Endodermal cell (in vitro differentiated cells): ENCODE results near the gene ZMIZ1. TPM values are rescaled to one million over a fixed set of nuclear protein-coding genes. Genes with fewer than 3 reads are reported as not detected.

Experiments used
- DNase-seq: peaks from one replicate; pipeline ENCODE4 v3.0.0-alpha.2; 2017
- H3K27ac ChIP-seq: 2 replicates; pipeline ENCODE4 v1.5.1; 2013; ENCODE audit warnings: mild to moderate bottlenecking, low read depth, low read length, moderate library complexity
- H3K27me3 ChIP-seq: 2 replicates; pipeline ENCODE4 v1.6.1; 2013; ENCODE audit warnings: mild to moderate bottlenecking, low read length, moderate library complexity; ENCODE audit not compliant: insufficient read depth, control insufficient read depth, poor library complexity, severe bottlenecking
- H3K36me3 ChIP-seq: 2 replicates; pipeline ENCODE4 v1.7.0; 2013; ENCODE audit warnings: mild to moderate bottlenecking, low read length, moderate library complexity; ENCODE audit not compliant: control insufficient read depth, insufficient read depth
- H3K4me1 ChIP-seq: one replicate; pipeline ENCODE4 v1.7.0; 2013; ENCODE audit warnings: low read length; ENCODE audit not compliant: control insufficient read depth, insufficient read depth
- H3K4me3 ChIP-seq: 2 replicates; pipeline ENCODE4 v1.5.1; 2013; ENCODE audit warnings: mild to moderate bottlenecking, low read length, moderate library complexity
- H3K9ac ChIP-seq: 2 replicates; pipeline ENCODE4 v1.6.1; 2013; ENCODE audit warnings: mild to moderate bottlenecking, low read length, moderate library complexity; ENCODE audit not compliant: poor library complexity, severe bottlenecking; ENCODE audit errors: extremely low read depth
- H3K9me3 ChIP-seq: 2 replicates; pipeline ENCODE4 v1.6.1; 2013; ENCODE audit warnings: mild to moderate bottlenecking, low read length, moderate library complexity; ENCODE audit not compliant: control insufficient read depth
- H3K27ac Mint-ChIP-seq: 2 replicates; pipeline ENCODE4 v1.8.0; 2020; ENCODE audit warnings: mixed read lengths
- H3K27me3 Mint-ChIP-seq: 2 replicates; pipeline ENCODE4 v1.8.0; 2021; ENCODE audit warnings: mild to moderate bottlenecking, mixed read lengths; ENCODE audit not compliant: insufficient read depth
- H3K36me3 Mint-ChIP-seq: 2 replicates; pipeline ENCODE4 v1.8.0; 2020; ENCODE audit warnings: low read depth, mixed read lengths
- H3K4me1 Mint-ChIP-seq: 2 replicates; pipeline ENCODE4 v1.8.0; 2020; ENCODE audit warnings: mixed read lengths
- H3K4me3 Mint-ChIP-seq: 2 replicates; pipeline ENCODE4 v1.8.0; 2020; ENCODE audit warnings: mild to moderate bottlenecking, moderate library complexity, mixed read lengths
- H3K9me3 Mint-ChIP-seq: 2 replicates; pipeline ENCODE4 v1.8.0; 2020; ENCODE audit warnings: mild to moderate bottlenecking, mixed read lengths
- WGBS, 2 experiments: methylation state at CpG; one replicate each; pipeline versions ENCODE4 v1.1.5 to v1.1.7; 2013; ENCODE audit warnings: missing lambda C conversion rate in 2 of 2, mixed read lengths in 1 of 2; ENCODE audit not compliant: insufficient coverage in 1 of 2, insufficient read length in 1 of 2; 5-methylcytosine and 5-hydroxymethylcytosine counted together
- total RNA-seq, 2 donors: library from RNA; stranded (reverse); fragmentation: NEBNext Ultra II Directional in 1 of 2; extraction: Animal tissue kit (Norgen Biotek cat#: 25700) in 1 of 2; gene quantifications; 2 replicates in 1 of 2; 3 replicates in 1 of 2; pipeline ENCODE4 v1.2.1, GENCODE V29; 2021
- TF ChIP-seq, protein P1 (sequence below): fragments of 200-600 bp; sonication (generic); conservative IDR thresholded peaks from 2 replicates; pipeline ENCODE4 v1.5.0; 2021; ENCODE audit warnings: antibody characterized with exemption, mild to moderate bottlenecking

Gene ZMIZ1
- total RNA-seq, 2 donors from 2014 or later, result 65.3 to 67.5 TPM

DNA sequence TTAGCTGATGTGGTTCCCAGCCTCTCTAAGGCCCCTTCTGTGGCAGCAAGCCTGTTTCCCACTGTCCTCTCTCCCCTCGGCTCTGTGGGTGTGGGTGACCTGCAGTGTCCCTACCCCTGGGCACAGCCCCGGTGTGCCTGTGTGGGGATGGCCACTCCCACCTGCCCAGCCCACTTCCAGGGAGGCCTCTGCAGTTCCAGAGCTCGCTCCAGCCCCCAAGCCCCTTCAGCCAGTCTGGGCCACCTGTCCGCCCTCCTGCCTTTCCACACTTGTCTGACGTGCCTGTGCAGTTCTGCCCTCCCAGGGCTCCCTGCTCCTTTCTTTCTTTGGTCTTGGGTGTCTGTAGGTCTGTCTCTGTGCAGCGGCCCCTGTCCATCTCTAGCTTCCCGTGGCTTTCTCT, 151.5 kb downstream of the ZMIZ1 start:
- H3K27me3 ChIP-seq, result no peaks in the 10 kb centered on the region
- TF ChIP-seq, protein P1, sequence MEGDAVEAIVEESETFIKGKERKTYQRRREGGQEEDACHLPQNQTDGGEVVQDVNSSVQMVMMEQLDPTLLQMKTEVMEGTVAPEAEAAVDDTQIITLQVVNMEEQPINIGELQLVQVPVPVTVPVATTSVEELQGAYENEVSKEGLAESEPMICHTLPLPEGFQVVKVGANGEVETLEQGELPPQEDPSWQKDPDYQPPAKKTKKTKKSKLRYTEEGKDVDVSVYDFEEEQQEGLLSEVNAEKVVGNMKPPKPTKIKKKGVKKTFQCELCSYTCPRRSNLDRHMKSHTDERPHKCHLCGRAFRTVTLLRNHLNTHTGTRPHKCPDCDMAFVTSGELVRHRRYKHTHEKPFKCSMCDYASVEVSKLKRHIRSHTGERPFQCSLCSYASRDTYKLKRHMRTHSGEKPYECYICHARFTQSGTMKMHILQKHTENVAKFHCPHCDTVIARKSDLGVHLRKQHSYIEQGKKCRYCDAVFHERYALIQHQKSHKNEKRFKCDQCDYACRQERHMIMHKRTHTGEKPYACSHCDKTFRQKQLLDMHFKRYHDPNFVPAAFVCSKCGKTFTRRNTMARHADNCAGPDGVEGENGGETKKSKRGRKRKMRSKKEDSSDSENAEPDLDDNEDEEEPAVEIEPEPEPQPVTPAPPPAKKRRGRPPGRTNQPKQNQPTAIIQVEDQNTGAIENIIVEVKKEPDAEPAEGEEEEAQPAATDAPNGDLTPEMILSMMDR, result no peak
- H3K4me3 ChIP-seq, result no peak overlapping the region
- H3K36me3 Mint-ChIP-seq, result peaks cover 51% of the 10 kb centered on the region
- H3K27ac ChIP-seq, result peak overlapping the region; percentile 86
- no peak overlapping the region for H3K4me3 Mint-ChIP-seq
- WGBS, 2 experiments, result 86 to 89% methylated on average over 3 to 7 of the region's 7 CpGs
- H3K9ac ChIP-seq, result no peak overlapping the region
- H3K4me1 ChIP-seq, result peaks cover 10% of the 10 kb centered on the region
- peaks cover 18% of the 10 kb centered on the region for H3K4me1 Mint-ChIP-seq
- no peaks in the 10 kb centered on the region for H3K9me3 Mint-ChIP-seq
- no peak for DNase-seq
- peak overlapping the region; percentile 72 for H3K27ac Mint-ChIP-seq
- H3K9me3 ChIP-seq, result no peaks in the 10 kb centered on the region
- peaks cover 42% of the 10 kb centered on the region for H3K36me3 ChIP-seq
- H3K27me3 Mint-ChIP-seq, result no peaks in the 10 kb centered on the region

DNA sequence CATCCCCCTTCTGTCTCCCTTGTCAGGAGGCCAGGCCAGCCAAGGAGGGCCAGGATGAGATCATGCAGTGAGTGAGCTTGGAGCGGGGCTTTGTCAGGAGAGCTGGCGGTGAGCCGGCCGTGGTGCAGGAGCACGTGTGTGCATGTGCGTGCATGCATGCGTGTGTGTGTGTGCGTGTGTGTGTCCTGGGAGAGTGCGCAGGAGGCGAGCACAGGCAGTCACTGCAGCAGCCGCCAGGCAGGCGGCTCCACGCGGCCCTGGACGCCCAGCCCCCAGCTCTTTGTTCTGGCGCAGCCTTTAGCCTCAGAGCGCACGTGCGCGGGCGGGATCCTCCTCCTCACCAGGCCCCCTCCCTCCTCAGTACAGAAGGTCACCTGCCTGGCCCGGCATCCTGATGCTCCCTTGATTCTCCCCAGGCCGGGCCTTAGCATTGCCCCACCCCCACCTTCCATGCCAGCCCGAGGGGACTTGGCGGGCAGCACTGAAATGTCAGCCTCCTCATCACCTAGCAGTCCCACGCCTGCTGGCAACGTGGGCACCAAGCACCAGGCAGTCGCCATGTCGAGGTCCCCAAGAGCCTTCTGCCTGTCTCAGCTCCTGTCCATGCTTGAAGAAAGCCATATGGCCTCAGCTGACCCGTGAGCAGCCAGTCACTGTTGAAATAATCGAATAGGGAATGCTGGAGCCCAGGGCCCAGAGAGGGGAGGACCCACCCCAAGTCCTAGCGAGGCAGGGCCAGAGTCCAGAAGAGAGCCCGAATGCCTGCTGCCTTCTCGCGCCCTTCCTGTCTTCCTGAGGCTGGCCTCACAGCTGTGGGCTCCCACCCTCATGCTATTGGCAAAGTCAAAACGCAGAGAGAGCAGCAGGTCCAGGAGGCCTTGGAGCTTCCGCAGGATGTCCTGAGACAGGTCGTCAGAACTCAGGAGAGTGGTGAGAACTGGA, 152.6 kb downstream of the ZMIZ1 start:
- peak overlapping the region; percentile 86 for H3K27ac ChIP-seq
- Mint-ChIP-seq H3K27me3 (no peaks in the 10 kb centered on the region), H3K4me1 (peaks cover 23% of the 10 kb centered on the region), H3K9me3 (no peaks in the 10 kb centered on the region), H3K4me3 (no peak overlapping the region), H3K27ac (peak overlapping the region; percentile 72), H3K36me3 (peaks cover 42% of the 10 kb centered on the region)
- WGBS, 2 experiments, result 91 to 92% methylated on average over 27 to 38 of the region's 38 CpGs
- H3K9me3 ChIP-seq, result no peaks in the 10 kb centered on the region
- no peaks in the 10 kb centered on the region for H3K27me3 ChIP-seq
- peaks cover 10% of the 10 kb centered on the region for H3K4me1 ChIP-seq
- no peak overlapping the region for H3K9ac ChIP-seq
- H3K36me3 ChIP-seq, result peaks cover 33% of the 10 kb centered on the region
- TF ChIP-seq, protein P1, result no peak
- no peak overlapping the region for H3K4me3 ChIP-seq
- no peak for DNase-seq

DNA sequence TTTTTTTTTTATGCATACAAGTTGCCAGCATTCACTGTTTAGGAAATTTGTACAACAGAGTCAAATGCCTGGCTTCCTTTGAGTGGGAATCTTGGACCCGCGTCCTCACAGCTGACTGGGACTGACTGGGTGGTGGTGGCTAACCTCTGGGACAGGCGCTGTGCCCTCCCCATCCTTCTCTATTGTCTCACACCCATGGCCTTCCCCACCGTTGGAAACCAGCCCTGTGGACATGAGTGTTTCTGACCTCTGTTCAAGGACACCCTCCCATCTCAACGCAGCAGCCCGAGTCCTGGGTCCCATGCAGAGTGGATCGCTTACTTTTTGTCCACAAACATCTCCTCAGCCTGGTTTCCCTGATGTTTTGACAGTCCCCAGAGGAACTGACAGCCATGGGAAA, 153.4 kb downstream of the ZMIZ1 start:
- no peaks in the 10 kb centered on the region for H3K27me3 Mint-ChIP-seq
- H3K9me3 Mint-ChIP-seq, result no peaks in the 10 kb centered on the region
- H3K27me3 ChIP-seq, result no peaks in the 10 kb centered on the region
- peaks cover 10% of the 10 kb centered on the region for H3K4me1 ChIP-seq
- H3K9ac ChIP-seq, result no peak overlapping the region
- H3K9me3 ChIP-seq, result no peaks in the 10 kb centered on the region
- H3K4me1 Mint-ChIP-seq, result peaks cover 26% of the 10 kb centered on the region
- H3K36me3 Mint-ChIP-seq, result peaks cover 43% of the 10 kb centered on the region
- no peak for DNase-seq
- TF ChIP-seq, protein P1, result no peak
- H3K4me3 ChIP-seq, result no peak overlapping the region
- no peak overlapping the region for H3K4me3 Mint-ChIP-seq
- peaks cover 34% of the 10 kb centered on the region for H3K36me3 ChIP-seq
- H3K27ac Mint-ChIP-seq, result no peak overlapping the region
- 94 to 95% methylated on average over 4 to 7 of the region's 7 CpGs for WGBS, 2 experiments
- H3K27ac ChIP-seq, result no peak overlapping the region
